SU-DHL-6 (cell line): Measurements from ENCODE around the gene MAX.

Experiments used
- EZH2phosphoT487 ChIP-seq: fragments of 200-600 bp; sonication (generic), shearing (Covaris generic); conservative IDR thresholded peaks from 2 replicates; pipeline ENCODE4 v1.6.1; 2018; ENCODE audit warnings: mild to moderate bottlenecking, antibody characterized with exemption, low read length, moderate library complexity, mixed read lengths
- TF ChIP-seq, protein P1 (sequence below): fragments of 200-600 bp; sonication (generic); IDR thresholded peaks from one replicate; pipeline ENCODE4 v1.5.1; 2017; ENCODE audit warnings: antibody characterized with exemption, mild to moderate bottlenecking, low read length, moderate library complexity; ENCODE audit not compliant: insufficient read depth, poor library complexity, severe bottlenecking

DNA sequence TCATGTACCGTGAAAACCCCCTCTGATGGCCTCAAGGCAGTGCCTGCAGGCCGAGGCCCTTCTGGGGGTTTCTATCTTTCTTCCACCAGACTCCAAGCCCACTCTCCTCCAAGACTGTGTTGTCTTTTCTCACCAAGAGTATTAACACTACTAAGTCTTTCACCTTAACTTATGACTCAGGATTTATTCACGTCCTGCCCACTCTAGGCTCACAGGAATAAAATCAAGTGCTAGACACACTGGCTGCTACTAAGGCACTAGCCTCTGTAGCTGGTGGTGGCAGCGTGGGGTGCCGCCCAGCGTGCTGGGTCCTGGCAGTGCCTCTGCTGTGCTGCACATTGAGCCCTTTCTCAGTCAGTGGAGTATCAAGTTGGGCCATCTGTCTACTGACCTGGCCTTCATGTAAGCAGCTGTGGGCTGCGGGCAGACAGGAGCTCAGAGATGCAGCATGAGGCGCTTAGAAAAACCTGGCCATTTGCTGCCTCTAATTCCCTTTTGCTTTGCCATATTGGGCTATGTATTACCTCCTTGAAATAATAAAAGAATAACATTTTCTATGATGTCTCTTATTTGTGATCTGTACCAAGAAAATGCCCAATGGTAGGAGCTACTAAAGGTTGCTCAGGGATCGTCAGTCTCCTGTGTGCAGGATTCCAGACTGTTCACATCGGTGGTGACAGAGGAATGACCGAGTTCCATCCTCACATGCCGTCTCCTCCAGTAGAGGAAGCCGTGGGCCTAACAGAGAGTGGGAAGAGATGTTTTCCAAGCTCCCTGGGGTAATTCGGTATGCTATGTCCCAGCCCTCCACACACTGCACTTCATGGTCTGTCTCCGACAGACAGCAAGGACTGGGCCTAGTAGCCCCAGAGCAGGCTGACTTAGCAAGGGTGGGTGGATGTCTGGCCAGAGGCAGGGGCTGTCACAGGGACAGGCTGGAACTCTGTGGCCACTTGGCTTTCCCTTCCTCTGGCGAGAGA is 39.9 kb downstream of the MAX start:
- TF ChIP-seq, protein P1, sequence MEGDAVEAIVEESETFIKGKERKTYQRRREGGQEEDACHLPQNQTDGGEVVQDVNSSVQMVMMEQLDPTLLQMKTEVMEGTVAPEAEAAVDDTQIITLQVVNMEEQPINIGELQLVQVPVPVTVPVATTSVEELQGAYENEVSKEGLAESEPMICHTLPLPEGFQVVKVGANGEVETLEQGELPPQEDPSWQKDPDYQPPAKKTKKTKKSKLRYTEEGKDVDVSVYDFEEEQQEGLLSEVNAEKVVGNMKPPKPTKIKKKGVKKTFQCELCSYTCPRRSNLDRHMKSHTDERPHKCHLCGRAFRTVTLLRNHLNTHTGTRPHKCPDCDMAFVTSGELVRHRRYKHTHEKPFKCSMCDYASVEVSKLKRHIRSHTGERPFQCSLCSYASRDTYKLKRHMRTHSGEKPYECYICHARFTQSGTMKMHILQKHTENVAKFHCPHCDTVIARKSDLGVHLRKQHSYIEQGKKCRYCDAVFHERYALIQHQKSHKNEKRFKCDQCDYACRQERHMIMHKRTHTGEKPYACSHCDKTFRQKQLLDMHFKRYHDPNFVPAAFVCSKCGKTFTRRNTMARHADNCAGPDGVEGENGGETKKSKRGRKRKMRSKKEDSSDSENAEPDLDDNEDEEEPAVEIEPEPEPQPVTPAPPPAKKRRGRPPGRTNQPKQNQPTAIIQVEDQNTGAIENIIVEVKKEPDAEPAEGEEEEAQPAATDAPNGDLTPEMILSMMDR, result no peak
- no peak for TF ChIP-seq EZH2phosphoT487
